Panc1 (cell line): Measurements from ENCODE around the gene KIAA0408. TPM values are rescaled to one million over a fixed set of nuclear protein-coding genes. Genes with fewer than 3 reads are reported as not detected.

Experiments used
- ATAC-seq: fragments of 200-7000 bp; cut with Tn5 transposase; 2 replicates; pipeline ENCODE4 v1.9.1; 2020; ENCODE audit warnings: mild to moderate bottlenecking, moderate library complexity
- BruUV-seq: library from RNA; stranded (reverse); fragments of 400-500 nt; replicated peaks from 2 replicates; lab custom pipeline; 2021; lab: Mats Ljungman, UMichigan
- CTCF ChIA-PET: fragments of 300-600 bp; sonication (Branson Sonifier 250); formaldehyde crosslinking; loops from one replicate; lab custom pipeline; 2022; ENCODE audit warnings: antibody characterized with exemption; lab: Charles Lee
- POLR2A ChIA-PET: fragments of 300-600 bp; sonication (Branson Sonifier 250); formaldehyde crosslinking; loops from one replicate; lab custom pipeline; 2022; ENCODE audit warnings: antibody characterized with exemption; lab: Charles Lee
- DNase-seq: peaks from one replicate; pipeline ENCODE4 v3.0.0-alpha.2; 2010; ENCODE audit warnings: low read depth, low spot score
- H3K27ac ChIP-seq: 2 replicates; pipeline ENCODE4 v1.5.1; 2011; ENCODE audit warnings: mild to moderate bottlenecking, low read length, inconsistent platforms
- H3K27me3 ChIP-seq: fragments of 200-500 bp; sonication (Bioruptor generic); 2 replicates; pipeline ENCODE4 v1.6.0; 2014; ENCODE audit warnings: low read length, inconsistent platforms; ENCODE audit not compliant: control insufficient read depth, insufficient read depth
- H3K36me3 ChIP-seq: fragments of 200-500 bp; sonication (Bioruptor generic); 2 replicates; pipeline ENCODE4 v1.5.1; 2014; ENCODE audit warnings: inconsistent platforms, mild to moderate bottlenecking, low read length, moderate library complexity; ENCODE audit not compliant: control insufficient read depth, insufficient read depth
- H3K4me1 ChIP-seq: 2 replicates; pipeline ENCODE4 v1.5.1; 2011; ENCODE audit warnings: inconsistent platforms, mild to moderate bottlenecking, low read length, moderate library complexity; ENCODE audit not compliant: control insufficient read depth, insufficient read depth
- H3K4me3 ChIP-seq, 2 experiments: 2 replicates each; pipeline ENCODE4 v1.5.1; 2011 to 2012; ENCODE audit warnings: low read depth in 2 of 2, low read length in 2 of 2, mild to moderate bottlenecking in 2 of 2, inconsistent platforms in 1 of 2, moderate library complexity in 1 of 2
- H3K9me3 ChIP-seq: fragments of 200-500 bp; sonication (Bioruptor generic); 2 replicates; pipeline ENCODE4 v1.5.1; 2014; ENCODE audit warnings: low read depth, mild to moderate bottlenecking, inconsistent platforms, low read length, moderate library complexity; ENCODE audit not compliant: control insufficient read depth, insufficient read depth
- POLR2AphosphoS5 ChIP-seq: IDR thresholded peaks from 2 replicates; pipeline ENCODE4 v1.6.1; 2012; ENCODE audit warnings: mild to moderate bottlenecking, low read depth, low read length, moderate library complexity
- SIN3A ChIP-seq: IDR thresholded peaks from 2 replicates; pipeline ENCODE4 v1.6.1; 2012; ENCODE audit warnings: low read depth, mild to moderate bottlenecking, low read length, moderate library complexity, borderline replicate concordance; ENCODE audit not compliant: insufficient read depth
- TCF7L2 ChIP-seq: IDR thresholded peaks from 2 replicates; pipeline ENCODE4 v1.6.1; 2011; ENCODE audit warnings: mild to moderate bottlenecking, low read depth, low read length, inconsistent platforms
- in situ Hi-C: cut with HindIII; loops from 2 replicates; pipeline ENCODE4 v1.10.0; 2016; ENCODE audit warnings: low sequenced_read_pairs, low pct_unique_long_range_greater_than_20kb
- intact Hi-C: fragments of 100-400 bp; cut with micrococcal nuclease; formaldehyde crosslinking; loops from one replicate; pipeline ENCODE4 v1.10.0; 2022; ENCODE audit not compliant: unreplicated experiment
- total RNA-seq: library from RNA; stranded (reverse); gene quantifications from one replicate; pipeline ENCODE4 v1.2.1, GENCODE V29; 2021; ENCODE audit not compliant: unreplicated experiment
- TF ChIP-seq, protein P1 (sequence below), 2 experiments: IDR thresholded peaks; 2 replicates each; pipeline ENCODE4 v1.6.1; 2011 to 2012; ENCODE audit warnings: low read depth in 2 of 2, control low read depth in 1 of 2, low read length in 1 of 2, mild to moderate bottlenecking in 1 of 2, moderate library complexity in 1 of 2; ENCODE audit not compliant: insufficient read depth in 1 of 2
- TF ChIP-seq, protein P2 (sequence below): fragments of 450-650 bp; IDR thresholded peaks from 2 replicates; pipeline ENCODE4 v1.5.1; 2017; ENCODE audit warnings: mild to moderate bottlenecking

The KIAA0408 gene
- total RNA-seq, 1 experiment from 2014 or later = 0.90 TPM

DNA sequence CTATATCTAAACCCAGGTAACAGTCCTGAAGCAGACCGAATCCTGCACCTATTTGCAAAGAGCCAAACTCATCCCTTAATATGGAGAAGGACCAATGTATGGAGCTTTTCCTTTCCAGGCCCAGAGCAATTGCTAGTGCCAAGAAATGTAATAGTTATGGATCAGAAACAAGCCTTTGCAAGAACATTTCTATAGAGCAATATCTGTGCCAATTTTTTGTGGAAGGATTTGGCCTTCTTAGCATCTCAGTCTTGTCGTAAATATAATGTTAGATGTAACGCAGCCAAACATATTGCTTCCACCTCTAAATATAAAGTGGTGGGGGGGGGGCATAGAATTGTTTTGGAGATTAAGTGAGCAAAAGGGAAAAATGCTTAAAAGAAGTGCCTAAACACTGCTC lies 2.7 kb downstream of the KIAA0408 start:
- Histone ChIP-seq H3K27ac (no peak overlapping the region), H3K9me3 (no peaks in the 10 kb centered on the region), H3K4me3 (no peak overlapping the region), H3K36me3 (no peaks in the 10 kb centered on the region), H3K27me3 (no peaks in the 10 kb centered on the region), H3K4me1 (no peaks in the 10 kb centered on the region)
- CTCF ChIA-PET = no interaction called here
- TF ChIP-seq SIN3A = no peak
- TF ChIP-seq, protein P1, sequence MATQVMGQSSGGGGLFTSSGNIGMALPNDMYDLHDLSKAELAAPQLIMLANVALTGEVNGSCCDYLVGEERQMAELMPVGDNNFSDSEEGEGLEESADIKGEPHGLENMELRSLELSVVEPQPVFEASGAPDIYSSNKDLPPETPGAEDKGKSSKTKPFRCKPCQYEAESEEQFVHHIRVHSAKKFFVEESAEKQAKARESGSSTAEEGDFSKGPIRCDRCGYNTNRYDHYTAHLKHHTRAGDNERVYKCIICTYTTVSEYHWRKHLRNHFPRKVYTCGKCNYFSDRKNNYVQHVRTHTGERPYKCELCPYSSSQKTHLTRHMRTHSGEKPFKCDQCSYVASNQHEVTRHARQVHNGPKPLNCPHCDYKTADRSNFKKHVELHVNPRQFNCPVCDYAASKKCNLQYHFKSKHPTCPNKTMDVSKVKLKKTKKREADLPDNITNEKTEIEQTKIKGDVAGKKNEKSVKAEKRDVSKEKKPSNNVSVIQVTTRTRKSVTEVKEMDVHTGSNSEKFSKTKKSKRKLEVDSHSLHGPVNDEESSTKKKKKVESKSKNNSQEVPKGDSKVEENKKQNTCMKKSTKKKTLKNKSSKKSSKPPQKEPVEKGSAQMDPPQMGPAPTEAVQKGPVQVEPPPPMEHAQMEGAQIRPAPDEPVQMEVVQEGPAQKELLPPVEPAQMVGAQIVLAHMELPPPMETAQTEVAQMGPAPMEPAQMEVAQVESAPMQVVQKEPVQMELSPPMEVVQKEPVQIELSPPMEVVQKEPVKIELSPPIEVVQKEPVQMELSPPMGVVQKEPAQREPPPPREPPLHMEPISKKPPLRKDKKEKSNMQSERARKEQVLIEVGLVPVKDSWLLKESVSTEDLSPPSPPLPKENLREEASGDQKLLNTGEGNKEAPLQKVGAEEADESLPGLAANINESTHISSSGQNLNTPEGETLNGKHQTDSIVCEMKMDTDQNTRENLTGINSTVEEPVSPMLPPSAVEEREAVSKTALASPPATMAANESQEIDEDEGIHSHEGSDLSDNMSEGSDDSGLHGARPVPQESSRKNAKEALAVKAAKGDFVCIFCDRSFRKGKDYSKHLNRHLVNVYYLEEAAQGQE (IDR thresholded peaks at IDR 0.05; ENCODE audit: insufficient read depth in 1 of 2, low read depth in 2 of 2, low read length in 1 of 2) = no peak
- POLR2A ChIA-PET = interaction anchor here (0.7 kb wide), 1 partner anchor 1257 kb away, joined by 22 read pairs; no protein-coding TSS in a partner anchor
- ATAC-seq = no peak
- intact Hi-C loops (no loop called here), in situ Hi-C loops (no loop called here)
- no TSS peak for BruUV-seq
- DNase-seq = no peak

DNA sequence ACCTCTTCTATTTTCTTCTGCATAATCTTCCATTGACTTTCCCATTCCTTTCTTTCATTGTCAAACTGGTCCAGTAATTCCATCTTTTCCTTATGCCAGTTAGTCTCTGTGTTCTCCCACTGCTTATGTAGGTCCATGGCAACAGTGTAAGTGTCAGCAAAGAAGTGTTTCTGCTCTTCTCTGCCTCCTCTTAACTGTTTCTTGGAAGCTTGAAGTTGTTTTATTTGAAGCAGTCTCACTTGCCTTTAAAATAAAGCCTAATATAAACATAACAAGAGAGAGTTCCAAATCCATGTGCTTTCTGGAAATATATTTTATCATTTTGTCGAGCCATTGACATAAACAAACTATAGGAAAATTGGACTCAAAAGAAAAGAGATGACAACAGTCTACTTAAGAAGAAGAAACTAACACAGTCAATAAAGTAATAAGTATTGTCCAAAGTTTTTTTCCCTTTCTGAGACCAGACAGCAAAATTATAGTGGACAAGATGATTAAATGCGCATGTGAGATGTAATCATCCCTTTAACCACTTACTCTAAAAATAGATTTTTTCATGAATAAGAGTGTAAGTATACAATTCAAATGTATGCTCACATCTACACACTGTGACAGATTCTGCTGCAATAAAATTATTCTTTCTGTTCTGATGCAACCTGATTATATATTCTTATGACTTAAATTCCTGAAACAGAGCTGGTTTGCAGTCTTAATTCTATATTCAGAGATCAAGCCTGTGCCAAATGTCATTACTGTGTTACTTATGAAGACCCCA lies 5.2 kb downstream of the KIAA0408 start:
- Histone ChIP-seq H3K36me3 (no peaks in the 10 kb centered on the region), H3K9me3 (no peaks in the 10 kb centered on the region), H3K4me1 (no peaks in the 10 kb centered on the region), H3K4me3 (no peak overlapping the region), H3K27ac (no peak overlapping the region), H3K27me3 (no peaks in the 10 kb centered on the region)
- intact Hi-C loops (no loop called here), in situ Hi-C loops (no loop called here)
- ATAC-seq = no peak
- CTCF ChIA-PET = no interaction called here
- POLR2A ChIA-PET = no interaction called here
- DNase-seq = no peak
- no peak for TF ChIP-seq SIN3A
- TF ChIP-seq, protein P1 (IDR thresholded peaks at IDR 0.05; ENCODE audit: insufficient read depth in 1 of 2, low read depth in 2 of 2, low read length in 1 of 2) = no peak
- TF ChIP-seq, protein P2, sequence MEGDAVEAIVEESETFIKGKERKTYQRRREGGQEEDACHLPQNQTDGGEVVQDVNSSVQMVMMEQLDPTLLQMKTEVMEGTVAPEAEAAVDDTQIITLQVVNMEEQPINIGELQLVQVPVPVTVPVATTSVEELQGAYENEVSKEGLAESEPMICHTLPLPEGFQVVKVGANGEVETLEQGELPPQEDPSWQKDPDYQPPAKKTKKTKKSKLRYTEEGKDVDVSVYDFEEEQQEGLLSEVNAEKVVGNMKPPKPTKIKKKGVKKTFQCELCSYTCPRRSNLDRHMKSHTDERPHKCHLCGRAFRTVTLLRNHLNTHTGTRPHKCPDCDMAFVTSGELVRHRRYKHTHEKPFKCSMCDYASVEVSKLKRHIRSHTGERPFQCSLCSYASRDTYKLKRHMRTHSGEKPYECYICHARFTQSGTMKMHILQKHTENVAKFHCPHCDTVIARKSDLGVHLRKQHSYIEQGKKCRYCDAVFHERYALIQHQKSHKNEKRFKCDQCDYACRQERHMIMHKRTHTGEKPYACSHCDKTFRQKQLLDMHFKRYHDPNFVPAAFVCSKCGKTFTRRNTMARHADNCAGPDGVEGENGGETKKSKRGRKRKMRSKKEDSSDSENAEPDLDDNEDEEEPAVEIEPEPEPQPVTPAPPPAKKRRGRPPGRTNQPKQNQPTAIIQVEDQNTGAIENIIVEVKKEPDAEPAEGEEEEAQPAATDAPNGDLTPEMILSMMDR = no peak
- TF ChIP-seq TCF7L2 = no peak
- TF ChIP-seq POLR2AphosphoS5 = no peak
- BruUV-seq = no TSS peak
